ENCODE results near the gene FEZ2. TPM values are rescaled to one million over a fixed set of nuclear protein-coding genes. Genes with fewer than 3 reads are reported as not detected.

Gene FEZ2
- total and polyA plus RNA-seq, 9 donors, result 28.9 to 70.9 (median 41.3) TPM

DNA sequence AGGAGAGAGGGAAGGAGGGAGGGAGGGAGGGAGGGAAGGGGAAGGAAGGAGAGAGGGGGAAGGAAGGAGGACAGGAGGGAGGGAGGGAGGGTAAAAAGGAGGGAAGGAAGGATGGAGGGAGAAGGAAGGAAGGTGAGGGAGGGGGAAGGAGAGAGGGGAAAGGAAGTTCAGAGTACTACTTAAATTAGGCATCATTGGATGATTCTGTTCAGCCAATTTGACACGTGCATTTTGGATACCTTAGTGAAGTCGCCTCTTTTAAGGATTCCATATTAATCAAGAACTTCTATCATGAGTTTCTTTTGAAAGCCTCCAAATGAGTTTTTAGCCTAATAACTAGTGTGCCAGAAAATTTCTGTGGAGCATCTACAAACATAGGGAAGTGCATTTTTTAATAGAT is 62.9 kb downstream of the FEZ2 start:
- Histone ChIP-seq H3K36me3 (no peaks in the 10 kb centered on the region), H3K4me1 (ENCODE audit: insufficient read depth) (no peaks in the 10 kb centered on the region), H3K9me3 (no peaks in the 10 kb centered on the region), H3K27ac (no peak overlapping the region), H3K27me3 (no peaks in the 10 kb centered on the region), H3K4me3 (no peak overlapping the region)
- 92 to 95% (median 92%) methylated on average over 2 of the region's 2 CpGs for WGBS, 3 donors
- DNase-seq, result no peak
- TF ChIP-seq, protein P1, sequence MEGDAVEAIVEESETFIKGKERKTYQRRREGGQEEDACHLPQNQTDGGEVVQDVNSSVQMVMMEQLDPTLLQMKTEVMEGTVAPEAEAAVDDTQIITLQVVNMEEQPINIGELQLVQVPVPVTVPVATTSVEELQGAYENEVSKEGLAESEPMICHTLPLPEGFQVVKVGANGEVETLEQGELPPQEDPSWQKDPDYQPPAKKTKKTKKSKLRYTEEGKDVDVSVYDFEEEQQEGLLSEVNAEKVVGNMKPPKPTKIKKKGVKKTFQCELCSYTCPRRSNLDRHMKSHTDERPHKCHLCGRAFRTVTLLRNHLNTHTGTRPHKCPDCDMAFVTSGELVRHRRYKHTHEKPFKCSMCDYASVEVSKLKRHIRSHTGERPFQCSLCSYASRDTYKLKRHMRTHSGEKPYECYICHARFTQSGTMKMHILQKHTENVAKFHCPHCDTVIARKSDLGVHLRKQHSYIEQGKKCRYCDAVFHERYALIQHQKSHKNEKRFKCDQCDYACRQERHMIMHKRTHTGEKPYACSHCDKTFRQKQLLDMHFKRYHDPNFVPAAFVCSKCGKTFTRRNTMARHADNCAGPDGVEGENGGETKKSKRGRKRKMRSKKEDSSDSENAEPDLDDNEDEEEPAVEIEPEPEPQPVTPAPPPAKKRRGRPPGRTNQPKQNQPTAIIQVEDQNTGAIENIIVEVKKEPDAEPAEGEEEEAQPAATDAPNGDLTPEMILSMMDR (IDR thresholded peaks at IDR 0.05), result no peak
- no peak for TF ChIP-seq POLR2A (IDR thresholded peaks at IDR 0.05)
- TF ChIP-seq EP300 (IDR thresholded peaks at IDR 0.05), result no peak
- intact Hi-C loops (cut with DNase I), result no loop called here

GRCh38 chr2:36534275-36534799 is 63.6 kb downstream of the FEZ2 start:
- no peak overlapping the region for H3K4me3 ChIP-seq
- H3K9me3 ChIP-seq, result no peaks in the 10 kb centered on the region
- intact Hi-C loops (cut with DNase I), result no loop called here
- no peak overlapping the region for H3K27ac ChIP-seq
- no peaks in the 10 kb centered on the region for H3K36me3 ChIP-seq
- H3K4me1 ChIP-seq (ENCODE audit: insufficient read depth), result no peaks in the 10 kb centered on the region
- DNase-seq, result no peak
- H3K27me3 ChIP-seq, result no peaks in the 10 kb centered on the region
- TF ChIP-seq POLR2A (IDR thresholded peaks at IDR 0.05), result no peak
- TF ChIP-seq, protein P1 (IDR thresholded peaks at IDR 0.05), result no peak
- no peak for TF ChIP-seq EP300 (IDR thresholded peaks at IDR 0.05)

DNA sequence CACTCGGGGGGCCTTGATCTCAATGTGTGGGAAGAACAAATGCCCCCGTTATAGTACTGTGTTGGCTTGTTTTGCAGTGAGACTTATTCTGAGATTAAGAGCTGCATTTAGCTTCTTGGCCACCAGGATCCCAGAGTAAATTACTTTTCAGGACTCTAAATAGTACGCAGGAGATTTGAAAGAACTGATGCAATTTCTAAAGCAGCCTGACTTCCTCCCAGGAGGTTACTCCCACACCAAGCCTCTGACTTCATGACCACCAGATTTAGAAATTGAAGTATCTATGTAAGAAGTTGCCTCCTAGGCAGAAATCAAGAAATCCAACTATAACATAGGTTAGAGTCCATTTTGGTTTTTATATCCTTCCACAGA is 67.0 kb downstream of the FEZ2 start:
- no peaks in the 10 kb centered on the region for H3K9me3 ChIP-seq
- no peak overlapping the region for H3K27ac ChIP-seq
- TF ChIP-seq, protein P1 (IDR thresholded peaks at IDR 0.05), result no peak
- TF ChIP-seq EP300 (IDR thresholded peaks at IDR 0.05), result no peak
- TF ChIP-seq POLR2A (IDR thresholded peaks at IDR 0.05), result no peak
- intact Hi-C loops (cut with DNase I), result no loop called here
- no peaks in the 10 kb centered on the region for H3K36me3 ChIP-seq
- H3K4me1 ChIP-seq (ENCODE audit: insufficient read depth), result peaks cover 5% of the 10 kb centered on the region
- H3K4me3 ChIP-seq, result no peak overlapping the region
- 45 to 68% (median 66%) methylated on average over 3 of the region's 3 CpGs for WGBS, 3 donors
- DNase-seq, result no peak
- H3K27me3 ChIP-seq, result no peaks in the 10 kb centered on the region

DNA sequence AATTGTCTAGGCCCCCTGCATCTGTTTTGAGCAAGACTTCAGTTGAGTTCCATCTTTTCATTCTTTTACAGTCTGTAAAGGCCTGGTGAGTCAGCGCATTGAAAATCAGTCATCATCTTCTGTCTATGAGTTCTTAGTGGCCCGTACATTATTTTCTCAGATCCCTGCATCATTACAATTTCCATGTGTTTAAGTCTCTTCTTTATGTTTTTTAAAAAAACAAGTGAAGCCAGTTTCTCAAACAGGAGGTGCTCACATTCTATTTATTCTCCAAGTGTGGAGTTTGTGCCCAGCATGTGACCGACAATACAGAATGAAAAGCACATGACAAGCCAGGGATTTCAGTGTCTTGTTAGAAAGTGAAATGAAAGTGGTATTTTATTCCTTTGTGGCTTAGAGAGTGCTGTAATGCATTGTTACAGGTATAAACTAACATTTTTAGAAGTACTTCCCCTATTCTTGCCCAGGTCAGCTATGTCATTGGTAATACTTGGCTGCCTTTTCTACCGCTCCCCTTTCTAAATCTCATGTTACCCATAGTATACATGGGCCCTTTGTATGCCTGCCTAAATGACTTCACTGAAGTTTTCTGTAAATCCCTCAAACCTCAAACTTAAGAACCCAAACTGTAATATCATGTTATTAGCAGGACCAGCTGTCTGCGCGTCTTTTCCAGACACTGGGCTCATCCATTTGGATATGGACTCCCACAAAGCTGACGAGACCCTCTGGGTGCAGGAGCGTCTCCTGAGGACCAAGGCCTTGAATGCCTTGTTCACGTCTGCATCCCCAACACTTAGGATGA is 67.6 kb downstream of the FEZ2 start:
- no peaks in the 10 kb centered on the region for H3K9me3 ChIP-seq
- intact Hi-C loops (cut with DNase I), result no loop called here
- TF ChIP-seq EP300 (IDR thresholded peaks at IDR 0.05), result no peak
- TF ChIP-seq, protein P1 (IDR thresholded peaks at IDR 0.05), result no peak
- DNase-seq, result no peak
- WGBS, 3 donors, result 91 to 94% (median 93%) methylated on average over 9 of the region's 9 CpGs
- H3K4me1 ChIP-seq (ENCODE audit: insufficient read depth), result peaks cover 5% of the 10 kb centered on the region
- no peaks in the 10 kb centered on the region for H3K36me3 ChIP-seq
- no peak overlapping the region for H3K4me3 ChIP-seq
- no peaks in the 10 kb centered on the region for H3K27me3 ChIP-seq
- H3K27ac ChIP-seq, result no peak overlapping the region

Data from ovary (tissue), 9 donors.